Measurements from ENCODE around the gene INPPL1. TPM values are rescaled to one million over a fixed set of nuclear protein-coding genes. Genes with fewer than 3 reads are reported as not detected.

The INPPL1 gene
- polyA plus RNA-seq, 2 donors: 28.9 to 88.1 TPM

DNA sequence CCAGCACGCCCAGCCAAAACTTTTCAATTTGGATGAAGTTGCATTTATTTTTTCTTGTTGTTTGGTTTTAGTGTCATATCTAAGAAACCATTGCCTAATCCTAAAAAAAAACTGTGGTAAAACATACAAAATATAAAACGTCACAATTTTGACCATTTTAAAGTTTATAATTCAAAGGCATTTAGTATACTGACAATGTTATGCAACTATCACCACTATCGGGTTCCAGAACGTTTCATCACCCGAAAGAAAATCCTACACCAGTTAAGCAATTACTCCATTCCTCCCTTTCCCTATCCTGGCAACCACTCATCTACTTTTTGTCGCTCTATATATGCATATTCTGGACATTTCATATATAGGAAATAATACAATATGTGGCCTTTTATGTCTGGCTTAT, 49.9 kb downstream of the INPPL1 start:
- Histone ChIP-seq H3K9me3 (ENCODE audit: control insufficient read depth in 2 of 2, insufficient read depth in 1 of 2, low read depth in 1 of 2, low read length in 1 of 2) (no peaks in the 10 kb centered on the region), H3K27ac (ENCODE audit: low read depth in 2 of 2, low read length in 1 of 2) (no peak overlapping the region), H3K27me3 (ENCODE audit: control insufficient read depth in 1 of 2, insufficient read depth in 2 of 2, low read length in 2 of 2) (no peaks in the 10 kb centered on the region), H3K4me3 (ENCODE audit: low read depth in 1 of 2, low read length in 2 of 2) (no peak overlapping the region), H3K4me1 (ENCODE audit: control insufficient read depth in 2 of 2, insufficient read depth in 2 of 2, low read length in 1 of 2) (no peaks in the 10 kb centered on the region), H3K36me3 (ENCODE audit: control insufficient read depth in 2 of 2, insufficient read depth in 2 of 2, low read length in 1 of 2) (no peaks in the 10 kb centered on the region)
- 83 to 85% methylated on average over 6 of the region's 6 CpGs for WGBS, 2 donors

DNA sequence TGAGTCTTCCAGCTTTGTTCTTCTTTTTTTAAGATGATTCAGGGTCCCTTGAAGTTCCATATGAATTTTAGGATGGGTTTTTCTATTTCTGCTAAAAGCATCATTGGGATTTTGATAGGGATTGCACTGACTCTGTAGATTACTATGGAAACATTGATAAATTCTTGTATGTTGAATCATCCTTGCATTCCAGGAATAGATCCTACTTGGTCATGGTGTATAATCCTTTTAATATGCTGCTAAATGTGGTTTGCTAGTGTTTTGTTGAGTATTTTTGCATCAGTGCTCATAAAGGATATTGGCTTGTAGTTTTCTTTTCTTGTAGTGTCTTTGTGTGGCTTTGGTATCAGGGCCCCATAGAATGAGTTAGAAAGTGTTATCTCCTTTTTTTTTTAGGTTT, 54.3 kb downstream of the INPPL1 start:
- H3K4me3 ChIP-seq (ENCODE audit: low read depth in 1 of 2, low read length in 2 of 2): no peak overlapping the region
- no peak overlapping the region for H3K27ac ChIP-seq (ENCODE audit: low read depth in 2 of 2, low read length in 1 of 2)
- H3K4me1 ChIP-seq (ENCODE audit: control insufficient read depth in 2 of 2, insufficient read depth in 2 of 2, low read length in 1 of 2): no peaks in the 10 kb centered on the region
- H3K27me3 ChIP-seq (ENCODE audit: control insufficient read depth in 1 of 2, insufficient read depth in 2 of 2, low read length in 2 of 2): no peaks in the 10 kb centered on the region
- no peaks in the 10 kb centered on the region for H3K9me3 ChIP-seq (ENCODE audit: control insufficient read depth in 2 of 2, insufficient read depth in 1 of 2, low read depth in 1 of 2, low read length in 1 of 2)
- no peaks in the 10 kb centered on the region for H3K36me3 ChIP-seq (ENCODE audit: control insufficient read depth in 2 of 2, insufficient read depth in 2 of 2, low read length in 1 of 2)

DNA sequence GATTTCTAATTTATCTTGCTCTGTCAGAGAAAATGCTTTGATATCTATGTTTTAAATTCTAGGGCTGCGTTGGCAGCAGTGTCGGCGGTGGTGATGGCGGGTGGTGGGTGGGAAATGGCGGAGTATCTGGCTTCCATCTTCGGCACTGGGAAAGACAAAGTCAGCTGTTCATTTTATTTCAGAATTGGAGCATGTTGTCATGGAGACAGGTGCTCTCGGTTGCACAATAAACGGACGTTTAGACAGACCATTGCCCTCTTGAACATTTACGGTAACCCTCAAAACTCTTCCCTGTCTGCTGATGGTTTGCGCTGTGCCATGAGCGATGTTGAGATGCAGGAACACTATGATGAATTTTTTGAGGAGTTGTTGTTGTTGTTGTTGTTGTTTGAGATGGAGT, 55.5 kb downstream of the INPPL1 start:
- H3K36me3 ChIP-seq (ENCODE audit: control insufficient read depth in 2 of 2, insufficient read depth in 2 of 2, low read length in 1 of 2): no peaks in the 10 kb centered on the region
- no peaks in the 10 kb centered on the region for H3K4me1 ChIP-seq (ENCODE audit: control insufficient read depth in 2 of 2, insufficient read depth in 2 of 2, low read length in 1 of 2)
- WGBS, 2 donors: 89 to 91% methylated on average over 12 of the region's 12 CpGs
- no peak overlapping the region for H3K27ac ChIP-seq (ENCODE audit: low read depth in 2 of 2, low read length in 1 of 2)
- H3K9me3 ChIP-seq (ENCODE audit: control insufficient read depth in 2 of 2, insufficient read depth in 1 of 2, low read depth in 1 of 2, low read length in 1 of 2): no peaks in the 10 kb centered on the region
- no peaks in the 10 kb centered on the region for H3K27me3 ChIP-seq (ENCODE audit: control insufficient read depth in 1 of 2, insufficient read depth in 2 of 2, low read length in 2 of 2)
- H3K4me3 ChIP-seq (ENCODE audit: low read depth in 1 of 2, low read length in 2 of 2): no peak overlapping the region

DNA sequence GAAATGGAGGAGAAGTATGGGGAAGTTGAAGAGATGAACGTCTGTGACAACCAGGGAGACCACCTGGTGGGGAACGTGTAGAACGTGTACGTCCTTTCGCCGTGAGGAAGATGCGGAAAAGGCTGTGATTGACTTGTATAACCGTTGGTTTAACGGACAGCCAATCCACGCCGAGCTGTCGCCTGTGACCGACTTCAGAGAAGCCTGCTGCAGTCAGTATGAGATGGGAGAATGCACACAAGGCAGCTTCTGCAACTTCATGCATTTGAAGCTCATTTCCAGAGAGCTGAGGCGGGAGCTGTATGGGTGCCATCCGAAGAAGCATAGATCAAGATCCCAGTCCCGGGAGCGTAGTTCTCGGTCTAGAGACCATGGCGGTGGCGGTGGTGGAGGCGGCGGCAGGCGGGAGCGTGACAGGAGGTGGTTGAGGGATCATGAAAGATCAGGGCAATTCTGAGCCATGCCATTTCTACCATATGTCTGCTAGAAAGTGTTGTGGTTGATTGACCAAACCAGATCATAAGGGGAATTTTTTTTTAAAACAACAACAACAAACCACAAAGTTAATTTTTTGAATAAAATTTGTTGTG, 56.3 kb downstream of the INPPL1 start:
- no peaks in the 10 kb centered on the region for H3K27me3 ChIP-seq (ENCODE audit: control insufficient read depth in 1 of 2, insufficient read depth in 2 of 2, low read length in 2 of 2)
- no peaks in the 10 kb centered on the region for H3K4me1 ChIP-seq (ENCODE audit: control insufficient read depth in 2 of 2, insufficient read depth in 2 of 2, low read length in 1 of 2)
- no peaks in the 10 kb centered on the region for H3K36me3 ChIP-seq (ENCODE audit: control insufficient read depth in 2 of 2, insufficient read depth in 2 of 2, low read length in 1 of 2)
- WGBS, 2 donors: 93 to 96% methylated on average over 24 of the region's 24 CpGs
- H3K27ac ChIP-seq (ENCODE audit: low read depth in 2 of 2, low read length in 1 of 2): no peak overlapping the region
- H3K9me3 ChIP-seq (ENCODE audit: control insufficient read depth in 2 of 2, insufficient read depth in 1 of 2, low read depth in 1 of 2, low read length in 1 of 2): no peaks in the 10 kb centered on the region
- H3K4me3 ChIP-seq (ENCODE audit: low read depth in 1 of 2, low read length in 2 of 2): no peak overlapping the region

DNA sequence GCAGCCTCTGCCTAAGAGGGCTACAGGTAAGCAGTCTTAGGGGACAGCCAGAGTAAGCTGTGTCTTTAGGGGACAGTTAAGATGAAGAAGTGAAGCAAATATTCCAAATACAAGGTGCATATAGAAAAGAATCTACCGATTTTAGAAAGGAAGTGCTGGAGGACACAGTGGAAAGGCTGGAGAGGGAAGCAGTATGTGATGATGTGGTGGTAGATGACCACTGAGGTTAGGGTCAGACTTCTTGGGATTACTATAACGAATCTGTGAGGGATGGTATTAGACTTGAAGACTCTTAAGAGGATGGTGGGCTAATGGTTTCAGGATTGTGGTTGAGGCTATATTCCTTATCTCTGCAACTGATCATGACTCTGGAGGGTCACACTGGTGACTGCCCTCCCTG, 59.4 kb downstream of the INPPL1 start:
- no peaks in the 10 kb centered on the region for H3K36me3 ChIP-seq (ENCODE audit: control insufficient read depth in 2 of 2, insufficient read depth in 2 of 2, low read length in 1 of 2)
- H3K9me3 ChIP-seq (ENCODE audit: control insufficient read depth in 2 of 2, insufficient read depth in 1 of 2, low read depth in 1 of 2, low read length in 1 of 2): no peaks in the 10 kb centered on the region
- no peak overlapping the region for H3K4me3 ChIP-seq (ENCODE audit: low read depth in 1 of 2, low read length in 2 of 2)
- WGBS, 2 donors: 61 to 63% methylated on average over 2 of the region's 2 CpGs
- H3K27me3 ChIP-seq (ENCODE audit: control insufficient read depth in 1 of 2, insufficient read depth in 2 of 2, low read length in 2 of 2): no peaks in the 10 kb centered on the region
- no peak overlapping the region for H3K27ac ChIP-seq (ENCODE audit: low read depth in 2 of 2, low read length in 1 of 2)
- no peaks in the 10 kb centered on the region for H3K4me1 ChIP-seq (ENCODE audit: control insufficient read depth in 2 of 2, insufficient read depth in 2 of 2, low read length in 1 of 2)

DNA sequence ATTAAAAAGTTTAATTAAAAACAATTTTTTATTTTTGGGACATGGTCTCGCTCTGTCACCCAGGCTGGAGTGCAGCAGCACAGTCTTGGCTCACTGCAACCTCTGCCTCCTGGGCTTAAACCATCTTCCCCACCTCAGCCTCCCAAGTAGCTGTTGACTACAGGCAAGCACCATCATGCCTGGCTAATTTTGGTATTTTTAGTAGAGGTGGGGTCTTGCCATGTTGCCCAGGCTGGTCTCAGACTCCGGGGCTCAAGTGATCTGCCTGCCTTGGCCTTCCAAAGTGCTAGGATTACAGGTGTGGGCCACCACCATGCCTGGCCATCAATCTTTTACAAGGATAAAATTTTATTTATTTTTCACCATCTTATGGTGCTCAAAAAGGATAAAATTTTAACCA, 62.7 kb downstream of the INPPL1 start:
- no peak overlapping the region for H3K27ac ChIP-seq (ENCODE audit: low read depth in 2 of 2, low read length in 1 of 2)
- H3K27me3 ChIP-seq (ENCODE audit: control insufficient read depth in 1 of 2, insufficient read depth in 2 of 2, low read length in 2 of 2): no peaks in the 10 kb centered on the region
- H3K4me3 ChIP-seq (ENCODE audit: low read depth in 1 of 2, low read length in 2 of 2): no peak overlapping the region
- H3K4me1 ChIP-seq (ENCODE audit: control insufficient read depth in 2 of 2, insufficient read depth in 2 of 2, low read length in 1 of 2): no peaks in the 10 kb centered on the region
- 83 to 85% methylated on average over 2 of the region's 2 CpGs for WGBS, 2 donors
- no peaks in the 10 kb centered on the region for H3K9me3 ChIP-seq (ENCODE audit: control insufficient read depth in 2 of 2, insufficient read depth in 1 of 2, low read depth in 1 of 2, low read length in 1 of 2)
- no peaks in the 10 kb centered on the region for H3K36me3 ChIP-seq (ENCODE audit: control insufficient read depth in 2 of 2, insufficient read depth in 2 of 2, low read length in 1 of 2)

Other genes starting within 250 kb of the INPPL1 start
- gene IL18BP, start 225.9 kb upstream of the INPPL1 start, polyA plus RNA-seq: 1 to 10 TPM; 2.9 to 4.6 TPM
- gene NUMA1, start 144.2 kb upstream of the INPPL1 start, polyA plus RNA-seq: 100 to 1,000 TPM; 108 to 205 TPM
- 1 to 10 TPM; 3.1 to 4.6 TPM for gene LRRC51, start 143.9 kb upstream of the INPPL1 start, polyA plus RNA-seq
- 100 to 1,000 TPM in 1 of 2 donors, 10 to 100 TPM in 1; 50.6 to 109 TPM for gene LAMTOR1, start 121.5 kb upstream of the INPPL1 start, polyA plus RNA-seq
- not detected for gene TOMT, start 118.8 kb upstream of the INPPL1 start, polyA plus RNA-seq
- 10 to 100 TPM; 46.8 to 60.0 TPM for gene ANAPC15, start 112.1 kb upstream of the INPPL1 start, polyA plus RNA-seq
- gene FOLR3, start 89.0 kb upstream of the INPPL1 start, polyA plus RNA-seq: under 1 TPM; 0.11 to 0.41 TPM
- gene FOLR1, start 32.6 kb upstream of the INPPL1 start, polyA plus RNA-seq: under 1 TPM; 0.26 to 0.94 TPM
- 1 to 10 TPM; 1.1 to 2.8 TPM for gene FOLR2, start 8.0 kb upstream of the INPPL1 start, polyA plus RNA-seq
- not detected for gene PHOX2A, start 19.4 kb downstream of the INPPL1 start, polyA plus RNA-seq
- 1 to 10 TPM; 6.0 to 7.9 TPM for gene CLPB, start 209.8 kb downstream of the INPPL1 start, polyA plus RNA-seq